Measurements from ENCODE around the gene ACKR2. TPM values are rescaled to one million over a fixed set of nuclear protein-coding genes. Genes with fewer than 3 reads are reported as not detected.

The ACKR2 gene
- polyA plus RNA-seq, 1 donor, result 0.46 TPM

- DNase-seq (ENCODE audit: low read depth), result no peak
These were observed 77.1 kb downstream of the ACKR2 start for GRCh38 chr3:42886294-42886822.

GRCh38 chr3:42887084-42887483 lies 77.8 kb downstream of the ACKR2 start:
- DNase-seq (ENCODE audit: low read depth), result no peak

- DNase-seq (ENCODE audit: low read depth), result no peak
These were observed 81.8 kb downstream of the ACKR2 start for GRCh38 chr3:42891042-42891441.

- no peak for DNase-seq (ENCODE audit: low read depth)
These were observed 82.9 kb downstream of the ACKR2 start for GRCh38 chr3:42892169-42892568.

GRCh38 chr3:42892807-42893206 lies 83.6 kb downstream of the ACKR2 start:
- DNase-seq (ENCODE audit: low read depth), result no peak

GRCh38 chr3:42894698-42895579 lies 85.7 kb downstream of the ACKR2 start:
- no peak for DNase-seq (ENCODE audit: low read depth)

GRCh38 chr3:42895580-42895868 lies 86.3 kb downstream of the ACKR2 start:
- no peak for DNase-seq (ENCODE audit: low read depth)

GRCh38 chr3:42898896-42899675 lies 89.8 kb downstream of the ACKR2 start:
- no peak for DNase-seq (ENCODE audit: low read depth)

GRCh38 chr3:42900226-42901072 lies 91.2 kb downstream of the ACKR2 start:
- no peak for DNase-seq (ENCODE audit: low read depth)

GRCh38 chr3:42901073-42901415 lies 91.8 kb downstream of the ACKR2 start:
- no peak for DNase-seq (ENCODE audit: low read depth)

GRCh38 chr3:42902257-42902656 lies 93.0 kb downstream of the ACKR2 start:
- DNase-seq (ENCODE audit: low read depth), result no peak

- DNase-seq (ENCODE audit: low read depth), result no peak
These were observed 94.8 kb downstream of the ACKR2 start for GRCh38 chr3:42904076-42904475.

- DNase-seq (ENCODE audit: low read depth), result no peak
These were observed 96.5 kb downstream of the ACKR2 start for GRCh38 chr3:42905740-42906069.

GRCh38 chr3:42906070-42906847 lies 97.0 kb downstream of the ACKR2 start, which contains the start of gene ZNF662:
TSS of gene ZNF662 (plus strand) at chr3:42906142. CDS start at chr3:42908115, 1,973 bp downstream.
- no peak for DNase-seq (ENCODE audit: low read depth)

GRCh38 chr3:42906848-42907183 lies 97.6 kb downstream of the ACKR2 start:
- DNase-seq (ENCODE audit: low read depth), result no peak

- DNase-seq (ENCODE audit: low read depth), result no peak
These were observed 99.4 kb downstream of the ACKR2 start for GRCh38 chr3:42908675-42909074.

GRCh38 chr3:42911551-42911950 lies 102.3 kb downstream of the ACKR2 start:
- no peak for DNase-seq (ENCODE audit: low read depth)

- DNase-seq (ENCODE audit: low read depth), result no peak
These were observed 105.7 kb downstream of the ACKR2 start for GRCh38 chr3:42914771-42915515.

Data from forelimb muscle (tissue), 1 donor.